Measurements from ENCODE around the gene DAB2IP.

The DAB2IP gene

DNA sequence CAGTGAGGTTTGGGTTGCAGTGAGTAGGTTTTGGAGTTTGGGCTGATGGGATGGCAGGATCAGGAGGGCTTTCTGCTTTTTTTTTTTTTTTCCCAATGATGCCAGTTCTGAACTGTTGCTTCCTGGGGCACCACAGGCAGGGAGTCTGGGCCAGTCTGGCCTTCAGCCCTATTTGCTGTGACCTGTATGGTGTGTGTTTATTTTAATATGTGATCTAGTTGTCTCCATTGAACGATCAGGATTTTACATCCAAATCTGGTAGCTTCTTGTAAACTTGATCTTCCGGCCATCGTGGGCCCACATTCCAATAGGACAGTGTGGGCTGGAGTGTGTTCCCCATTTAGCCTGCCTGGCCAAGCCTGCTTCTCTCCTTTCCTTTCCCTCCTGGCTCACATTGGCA is 25.8 kb upstream of the DAB2IP start:
- DNase-seq = no peak

DNA sequence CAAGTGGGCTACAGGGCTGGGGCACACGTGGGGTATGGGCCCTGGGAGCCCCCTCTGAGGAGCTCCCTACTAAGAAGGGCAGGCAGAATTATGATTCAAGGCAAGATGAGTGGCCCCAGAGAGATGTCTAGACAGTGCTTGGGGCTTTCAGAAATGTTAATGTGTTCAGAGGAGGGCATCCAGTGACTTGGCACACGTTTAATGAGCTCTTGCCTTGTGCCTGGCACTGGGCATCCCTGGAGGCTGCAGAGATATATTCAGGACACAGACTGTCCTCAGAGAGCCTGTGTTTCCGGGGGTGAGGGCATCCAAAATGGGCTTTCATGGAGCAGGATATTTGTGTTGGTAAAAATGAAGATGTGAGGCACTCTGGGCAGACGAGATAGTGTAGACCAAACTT is 25.4 kb upstream of the DAB2IP start:
- peak in 2 of 56 donors; percentile 14 to 50 for DNase-seq

DNA sequence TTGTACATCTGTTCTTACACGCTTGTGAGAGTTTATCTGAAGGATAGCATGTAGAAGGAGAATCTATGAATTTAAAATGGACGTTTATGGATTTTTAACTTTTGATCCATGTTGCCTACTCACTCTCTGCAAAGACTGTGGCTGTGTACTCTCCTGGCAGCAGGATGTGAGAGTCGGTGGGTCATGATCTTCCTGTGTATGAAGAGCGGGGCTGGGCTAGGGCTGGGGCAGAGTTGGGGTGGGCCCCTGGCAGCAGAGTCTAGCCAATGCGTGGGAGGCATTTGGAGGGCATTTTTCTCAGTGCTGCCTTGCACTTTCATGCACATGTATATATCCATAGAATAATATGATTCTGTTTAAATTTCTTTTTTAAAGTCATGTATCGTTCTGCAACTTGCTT is 24.0 kb upstream of the DAB2IP start:
- DNase-seq = no peak

- no peak for DNase-seq
These were observed 23.0 kb upstream of the DAB2IP start for GRCh38 chr9:121628401-121628800.

GRCh38 chr9:121631115-121631514 is 20.3 kb upstream of the DAB2IP start:
- DNase-seq = no peak

DNA sequence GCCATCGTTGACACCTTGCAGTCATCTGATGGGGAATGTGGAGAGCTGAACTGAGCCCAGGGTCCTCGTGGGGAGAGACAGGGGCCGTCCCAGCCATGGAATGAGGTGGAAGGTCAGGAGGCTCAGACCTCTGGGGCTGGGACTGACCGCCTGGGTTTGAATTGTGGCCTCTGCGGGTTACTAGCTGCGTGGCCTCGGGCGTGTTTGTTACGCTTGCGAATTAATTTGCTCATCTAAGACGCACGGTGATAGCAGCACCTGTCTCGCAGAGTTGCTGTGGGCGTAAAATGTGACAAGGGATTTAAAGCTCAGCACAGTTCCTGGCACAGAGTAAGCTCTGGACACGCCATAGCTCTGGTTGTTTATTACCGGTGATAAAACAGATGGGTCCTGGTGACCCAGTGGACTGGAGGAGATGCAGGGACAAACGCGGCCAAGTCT is 19.4 kb upstream of the DAB2IP start:
- no peak for DNase-seq

GRCh38 chr9:121633119-121633714 is 18.2 kb upstream of the DAB2IP start:
- no peak for DNase-seq

GRCh38 chr9:121633736-121634135 is 17.7 kb upstream of the DAB2IP start:
- DNase-seq = no peak

- DNase-seq = peak in 23 of 56 donors; percentile 12 to 53 (median 32)
These were observed 16.8 kb upstream of the DAB2IP start for GRCh38 chr9:121634329-121635261.

GRCh38 chr9:121635300-121635876 is 16.0 kb upstream of the DAB2IP start:
- no peak for DNase-seq

GRCh38 chr9:121636341-121636865 is 15.0 kb upstream of the DAB2IP start:
- DNase-seq = peak in 15 of 56 donors; percentile 22 to 58 (median 36)

DNA sequence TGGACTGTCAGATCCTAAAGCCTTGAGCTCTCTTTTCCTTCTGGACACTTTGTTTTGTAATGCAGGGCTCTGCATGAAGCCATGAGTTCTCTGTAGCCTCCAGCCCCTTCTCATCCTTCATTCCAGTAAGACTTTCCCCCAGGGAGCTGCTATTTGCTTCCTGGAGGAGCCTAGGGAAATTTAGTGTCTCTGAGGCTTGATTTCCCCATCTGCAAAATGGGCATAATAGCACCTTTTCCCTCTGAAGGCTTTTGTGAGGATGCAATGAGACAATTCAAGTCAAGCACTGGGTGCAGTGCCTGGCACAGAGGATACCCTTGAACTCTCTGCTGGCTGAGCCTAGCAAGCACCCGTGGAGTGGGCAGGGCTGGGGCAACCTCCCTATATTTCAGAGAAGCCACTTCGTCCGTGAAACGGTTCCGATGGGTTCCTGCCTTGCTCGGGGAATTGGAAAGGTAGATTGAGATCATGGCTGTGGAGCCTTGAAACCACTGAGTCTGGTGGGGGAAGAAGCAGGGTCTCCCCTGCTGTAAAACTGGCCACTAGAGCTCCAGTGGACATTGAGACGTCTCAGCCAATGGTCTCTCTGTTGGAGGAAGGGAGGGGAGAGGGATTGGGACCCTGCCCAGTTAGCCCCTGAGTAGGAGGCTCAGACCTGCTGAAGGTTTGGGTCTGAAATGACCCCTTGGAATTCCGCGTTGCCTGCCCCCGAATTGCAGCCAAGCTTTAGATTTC is 14.3 kb upstream of the DAB2IP start:
- DNase-seq = peak in 1 of 56 donors; percentile 56

DNA sequence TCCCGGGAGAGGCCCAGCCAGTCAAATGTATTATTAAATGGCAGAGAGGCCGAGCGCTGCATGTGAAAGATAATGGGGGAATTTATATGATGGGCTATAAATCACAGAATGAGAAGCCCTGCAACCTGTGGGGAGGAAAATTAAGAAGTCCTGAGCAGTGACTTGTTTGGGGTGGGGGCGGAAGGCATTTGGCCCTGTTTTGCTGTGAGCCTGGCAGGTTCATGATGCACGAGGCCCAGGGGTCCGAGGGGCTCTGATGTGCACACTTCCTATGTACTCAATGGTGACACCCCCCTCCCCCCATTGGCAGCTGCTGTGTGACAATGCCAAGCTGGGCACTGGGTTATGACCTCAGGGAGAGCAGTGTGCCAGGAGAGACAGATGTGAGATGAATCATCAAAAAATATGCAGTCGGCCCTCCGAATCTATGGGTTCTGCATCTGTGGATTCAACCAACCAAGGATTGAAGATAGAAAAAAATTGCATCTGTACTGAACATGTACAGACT is 13.7 kb upstream of the DAB2IP start:
- DNase-seq = peak in 52 of 56 donors; percentile 18 to 91 (median 72)

- no peak for DNase-seq
These were observed 13.0 kb upstream of the DAB2IP start for GRCh38 chr9:121638399-121638798.

GRCh38 chr9:121638901-121639592 is 12.4 kb upstream of the DAB2IP start:
- DNase-seq = no peak

DNA sequence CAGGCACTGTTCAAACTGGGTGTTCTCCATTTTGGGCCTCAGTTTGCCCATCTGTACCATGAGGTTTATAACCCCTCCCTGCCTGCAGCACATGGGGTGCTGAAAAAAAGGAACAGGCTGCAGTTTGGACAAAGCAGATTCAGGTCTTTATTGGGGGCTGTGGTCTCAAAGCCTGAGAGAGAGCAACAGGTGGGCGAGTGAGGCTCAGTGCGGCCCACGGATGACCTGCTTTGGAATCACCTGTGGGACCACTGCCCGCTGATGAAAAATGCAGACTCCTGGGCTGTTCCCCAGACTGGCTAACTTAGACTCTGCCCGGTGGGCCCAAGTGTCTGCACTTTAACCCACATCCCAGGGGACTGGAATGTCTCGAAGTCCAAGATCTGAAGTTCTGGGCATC is 11.8 kb upstream of the DAB2IP start:
- DNase-seq = no peak

DNA sequence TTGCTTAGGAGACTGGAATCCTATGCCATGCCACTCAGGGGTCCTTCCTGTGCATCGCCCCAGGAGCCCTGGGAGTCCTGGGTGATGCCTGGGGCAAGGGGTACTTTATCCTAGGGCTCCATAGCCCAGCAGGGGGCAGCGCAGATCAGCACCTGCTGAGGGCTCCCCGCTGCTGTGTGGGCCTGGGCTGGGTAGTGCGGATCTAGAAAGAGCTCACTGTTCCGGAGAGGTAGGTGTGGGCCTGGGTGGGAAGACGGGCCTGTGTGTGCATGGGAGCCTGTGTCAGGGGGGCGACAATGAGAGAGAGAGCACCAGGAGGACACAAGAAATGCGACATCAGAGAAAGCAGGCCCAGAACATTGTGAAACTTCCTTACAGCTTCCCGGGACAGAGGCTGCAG is 11.4 kb upstream of the DAB2IP start:
- DNase-seq = peak in 34 of 56 donors; percentile 10 to 82 (median 38)

- no peak for DNase-seq
These were observed 10.8 kb upstream of the DAB2IP start for GRCh38 chr9:121640491-121641223.

- no peak for DNase-seq
These were observed 10.2 kb upstream of the DAB2IP start for GRCh38 chr9:121641224-121641611.

DNA sequence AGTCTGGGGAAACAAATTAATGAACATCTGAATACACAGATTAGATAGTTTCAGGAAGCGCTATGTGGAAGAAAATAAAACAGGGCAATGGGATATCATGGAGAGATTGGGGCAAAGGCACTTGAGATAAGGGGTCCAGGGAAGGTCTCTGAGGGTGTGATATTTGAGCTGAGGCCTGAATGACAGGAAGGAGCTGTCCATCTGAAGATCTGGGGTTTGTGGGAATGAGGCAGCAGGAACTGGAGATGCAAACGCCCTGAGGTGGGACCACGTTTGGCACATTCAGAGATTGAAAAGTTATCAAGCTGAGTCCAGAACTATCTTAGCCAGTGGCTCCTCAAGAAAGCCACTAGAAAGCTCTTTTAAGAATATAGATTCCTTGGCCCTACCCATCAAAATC is 8.7 kb upstream of the DAB2IP start:
- DNase-seq = no peak
